Measurements from ENCODE around the gene EXOC4.

DNA sequence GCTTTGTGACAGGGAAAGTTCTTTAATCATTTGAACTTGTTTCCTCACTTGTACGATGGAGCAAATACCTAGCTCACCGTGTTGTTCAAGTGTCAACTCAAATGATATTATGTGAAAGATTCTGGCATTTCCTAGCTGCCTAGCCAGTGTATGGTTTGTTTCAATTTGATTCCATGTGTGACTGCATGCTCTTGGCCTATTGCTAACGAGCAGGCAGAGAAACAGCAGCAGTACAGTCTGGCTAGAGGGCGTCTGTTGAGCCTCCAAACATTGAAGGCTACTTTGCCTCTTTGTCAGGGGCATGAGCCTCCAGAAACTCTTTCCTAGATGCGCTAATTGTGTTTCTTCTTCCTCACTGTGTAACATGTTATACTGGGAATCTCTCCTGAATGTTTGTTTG, 417.4 kb downstream of the EXOC4 start:
- TF ChIP-seq, protein P1, sequence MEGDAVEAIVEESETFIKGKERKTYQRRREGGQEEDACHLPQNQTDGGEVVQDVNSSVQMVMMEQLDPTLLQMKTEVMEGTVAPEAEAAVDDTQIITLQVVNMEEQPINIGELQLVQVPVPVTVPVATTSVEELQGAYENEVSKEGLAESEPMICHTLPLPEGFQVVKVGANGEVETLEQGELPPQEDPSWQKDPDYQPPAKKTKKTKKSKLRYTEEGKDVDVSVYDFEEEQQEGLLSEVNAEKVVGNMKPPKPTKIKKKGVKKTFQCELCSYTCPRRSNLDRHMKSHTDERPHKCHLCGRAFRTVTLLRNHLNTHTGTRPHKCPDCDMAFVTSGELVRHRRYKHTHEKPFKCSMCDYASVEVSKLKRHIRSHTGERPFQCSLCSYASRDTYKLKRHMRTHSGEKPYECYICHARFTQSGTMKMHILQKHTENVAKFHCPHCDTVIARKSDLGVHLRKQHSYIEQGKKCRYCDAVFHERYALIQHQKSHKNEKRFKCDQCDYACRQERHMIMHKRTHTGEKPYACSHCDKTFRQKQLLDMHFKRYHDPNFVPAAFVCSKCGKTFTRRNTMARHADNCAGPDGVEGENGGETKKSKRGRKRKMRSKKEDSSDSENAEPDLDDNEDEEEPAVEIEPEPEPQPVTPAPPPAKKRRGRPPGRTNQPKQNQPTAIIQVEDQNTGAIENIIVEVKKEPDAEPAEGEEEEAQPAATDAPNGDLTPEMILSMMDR (IDR thresholded peaks at IDR 0.05; ENCODE audit: low read depth, low read length, poor library complexity, severe bottlenecking), result no peak
- no peak for TF ChIP-seq EZH2phosphoT487 (IDR thresholded peaks at IDR 0.05; ENCODE audit: borderline replicate concordance, low read length)

Data from DOHH2 (cell line).